Heart right ventricle (tissue), 16 donors: ENCODE measurements around the gene CTNND2. TPM values are rescaled to one million over a fixed set of nuclear protein-coding genes. Genes with fewer than 3 reads are reported as not detected.
A peak's percentile ranks its signal among the peaks of the same experiment; 100 is the strongest.

ENCODE experiments used
- ATAC-seq, 8 donors: fragments of 200-7000 bp; cut with Tn5 transposase; one replicate each; pipeline ENCODE4 v1.9.1; 2020; ENCODE audit warnings: mild to moderate bottlenecking in 8 of 8, moderate library complexity in 8 of 8, moderate number of reproducible peaks in 1 of 8
- DNase-seq, 2 donors: peaks; one replicate each; pipeline ENCODE4 v3.0.0-alpha.2; 2020
- H3K27ac ChIP-seq, 10 donors: fragments of 200-600 bp; sonication (generic) in 2 of 10; one replicate each; pipeline versions ENCODE4 v1.5.0 to v1.8.0; 2020 to 2022; ENCODE audit warnings: mild to moderate bottlenecking in 3 of 10
- H3K27me3 ChIP-seq, 7 donors: fragments of 200-600 bp; one replicate each; pipeline ENCODE4 v1.8.0; 2021 to 2022; ENCODE audit warnings: mild to moderate bottlenecking in 2 of 7
- H3K36me3 ChIP-seq, 9 donors: fragments of 200-600 bp; sonication (generic) in 1 of 9; one replicate each; pipeline versions ENCODE4 v1.5.0 to v1.8.0; 2020 to 2022; ENCODE audit warnings: mild to moderate bottlenecking in 2 of 9
- H3K4me1 ChIP-seq, 9 donors: fragments of 200-600 bp; sonication (generic) in 1 of 9; one replicate each; pipeline versions ENCODE4 v1.5.0 to v1.8.0; 2020 to 2022; ENCODE audit warnings: mild to moderate bottlenecking in 4 of 9
- H3K4me3 ChIP-seq, 10 donors: fragments of 200-600 bp; sonication (generic) in 2 of 10; one replicate each; pipeline versions ENCODE4 v1.5.0 to v1.8.0; 2020 to 2022; ENCODE audit warnings: mild to moderate bottlenecking in 7 of 10, moderate library complexity in 2 of 10
- H3K9me3 ChIP-seq, 11 donors: fragments of 200-600 bp in 10 of 11; sonication (generic) in 2 of 11; one replicate each; pipeline versions ENCODE4 v1.5.0 to v1.8.0; 2013 to 2022; ENCODE audit warnings: mild to moderate bottlenecking in 2 of 11, control low read depth in 1 of 11, moderate library complexity in 1 of 11
- WGBS, 2 donors: extraction: QIAGEN DNeasy Blood & Tissue Kit; methylation state at CpG; one replicate each; pipeline ENCODE4 v1.1.7; 2013; ENCODE audit warnings: inconsistent platforms in 1 of 2; 5-methylcytosine and 5-hydroxymethylcytosine counted together
- intact Hi-C, 10 donors: fragments of 100-400 bp; cut with DNase I; formaldehyde crosslinking; loops; one replicate each; pipeline versions ENCODE4 v1.11.1 to v1.14.2; 2022
- polyA plus RNA-seq, 2 donors: library from polyadenylated mRNA; stranded (reverse); fragments of 200-250 nt; gene quantifications; one replicate each; pipeline ENCODE4 v1.2.3, GENCODE V29; 2013
- total RNA-seq, 10 donors: library from RNA; stranded (reverse); fragmentation: NEBNext Ultra II Directional in 3 of 10; extraction: Animal tissue kit (Norgen Biotek cat#: 25700) in 3 of 10; gene quantifications; one replicate each; pipeline versions ENCODE4 v1.2.1 to v1.2.4, GENCODE V29; 2021 to 2023
- TF ChIP-seq, protein P1 (sequence below), 9 donors: fragments of 200-600 bp; sonication (generic) in 2 of 9; IDR thresholded peaks; one replicate each; pipeline versions ENCODE4 v1.5.0 to v1.8.0; 2021 to 2022; ENCODE audit warnings: antibody characterized with exemption in 9 of 9, mild to moderate bottlenecking in 5 of 9, moderate library complexity in 1 of 9
- donor health status: Arrhythmogenic right ventricular cardiomyopathy.
- donor health status: ischemic (EF 13 %, LVEDD 7.1; RV severe dilation, severe dysfunction).
- donor health status: healthy with polysubstance abuse.
- donor health status: DM: no; HTN: yes; CAD: no.
- donor health status: DM: no; HTN: no; CAD: no.
- donor health status: ischemic (EF 25% LVEDD 6.9; RV normal size, moderate dysfunction).
- donor health status: ischemic (EF 25% LVEDD 5.7; RV mildly dilated, moderate dysfunction).
- donor health status: healthy.
- donor health status: DM: yes; HTN: yes; CAD: no.
- donor health status: Ischemic cardiomyopathy.
- donor health status: ischemic (EF 35%, LVEDD 5.7; RV mildly dilated, moderate dysfunction).
- donor health status: nonischemic (EF 11% LVEDD 7.7; RV severe dilation, severe dysfunction).
- donor health status: DM: yes; HTN: yes; CAD: no.
- donor health status: PGD.
- donor health status: ischemic (EF 29% LVEDD 5.4; RV normal size, mild dysfunction).
- donor health status: nonischemic (EF 23%, LVEDD 6.1; RV moderate dilation, normal function).

Gene CTNND2
- total and polyA plus RNA-seq, 12 donors, result 1.1 to 29.6 (median 9.9) TPM

GRCh38 chr5:10987276-10987924 lies 916.8 kb downstream of the CTNND2 start:
- 28 to 29% methylated on average over 8 of the region's 8 CpGs for WGBS, 2 donors
- Histone ChIP-seq H3K27me3 (peaks cover 0 to 9% (median 0%) of the 10 kb centered on the region in 7 donors), H3K4me3 (no peak overlapping the region), H3K4me1 (peaks cover 3 to 25% (median 11%) of the 10 kb centered on the region in 9 donors), H3K36me3 (no peaks in the 10 kb centered on the region), H3K9me3 (no peaks in the 10 kb centered on the region), H3K27ac (peak overlapping the region in 5 of 10 donors; percentile 21 to 85 (median 43))
- TF ChIP-seq, protein P1, sequence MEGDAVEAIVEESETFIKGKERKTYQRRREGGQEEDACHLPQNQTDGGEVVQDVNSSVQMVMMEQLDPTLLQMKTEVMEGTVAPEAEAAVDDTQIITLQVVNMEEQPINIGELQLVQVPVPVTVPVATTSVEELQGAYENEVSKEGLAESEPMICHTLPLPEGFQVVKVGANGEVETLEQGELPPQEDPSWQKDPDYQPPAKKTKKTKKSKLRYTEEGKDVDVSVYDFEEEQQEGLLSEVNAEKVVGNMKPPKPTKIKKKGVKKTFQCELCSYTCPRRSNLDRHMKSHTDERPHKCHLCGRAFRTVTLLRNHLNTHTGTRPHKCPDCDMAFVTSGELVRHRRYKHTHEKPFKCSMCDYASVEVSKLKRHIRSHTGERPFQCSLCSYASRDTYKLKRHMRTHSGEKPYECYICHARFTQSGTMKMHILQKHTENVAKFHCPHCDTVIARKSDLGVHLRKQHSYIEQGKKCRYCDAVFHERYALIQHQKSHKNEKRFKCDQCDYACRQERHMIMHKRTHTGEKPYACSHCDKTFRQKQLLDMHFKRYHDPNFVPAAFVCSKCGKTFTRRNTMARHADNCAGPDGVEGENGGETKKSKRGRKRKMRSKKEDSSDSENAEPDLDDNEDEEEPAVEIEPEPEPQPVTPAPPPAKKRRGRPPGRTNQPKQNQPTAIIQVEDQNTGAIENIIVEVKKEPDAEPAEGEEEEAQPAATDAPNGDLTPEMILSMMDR (IDR thresholded peaks at IDR 0.05), result no peak
- intact Hi-C loops, result loop anchor here in 6 of 10 donors (5.0 to 10.0 kb wide), 4 partner anchors 75 to 293 kb away; no protein-coding TSS in a partner anchor
- DNase-seq, result no peak
- ATAC-seq, result peak in 2 of 8 donors; percentile 11 to 13

- Histone ChIP-seq H3K36me3 (no peaks in the 10 kb centered on the region), H3K27ac (no peak overlapping the region), H3K4me1 (peaks cover 3 to 25% (median 11%) of the 10 kb centered on the region in 9 donors), H3K9me3 (no peaks in the 10 kb centered on the region), H3K4me3 (no peak overlapping the region), H3K27me3 (peaks cover 0 to 9% (median 0%) of the 10 kb centered on the region in 7 donors)
- no peak for DNase-seq
- ATAC-seq, result no peak
- intact Hi-C loops, result loop anchor here in 6 of 10 donors (5.0 to 10.0 kb wide), 4 partner anchors 77 to 291 kb away; no protein-coding TSS in a partner anchor
- TF ChIP-seq, protein P1 (IDR thresholded peaks at IDR 0.05), result no peak
- 88 to 95% methylated on average over 2 of the region's 2 CpGs for WGBS, 2 donors
These were observed 918.5 kb downstream of the CTNND2 start for GRCh38 chr5:10985721-10986110.

DNA sequence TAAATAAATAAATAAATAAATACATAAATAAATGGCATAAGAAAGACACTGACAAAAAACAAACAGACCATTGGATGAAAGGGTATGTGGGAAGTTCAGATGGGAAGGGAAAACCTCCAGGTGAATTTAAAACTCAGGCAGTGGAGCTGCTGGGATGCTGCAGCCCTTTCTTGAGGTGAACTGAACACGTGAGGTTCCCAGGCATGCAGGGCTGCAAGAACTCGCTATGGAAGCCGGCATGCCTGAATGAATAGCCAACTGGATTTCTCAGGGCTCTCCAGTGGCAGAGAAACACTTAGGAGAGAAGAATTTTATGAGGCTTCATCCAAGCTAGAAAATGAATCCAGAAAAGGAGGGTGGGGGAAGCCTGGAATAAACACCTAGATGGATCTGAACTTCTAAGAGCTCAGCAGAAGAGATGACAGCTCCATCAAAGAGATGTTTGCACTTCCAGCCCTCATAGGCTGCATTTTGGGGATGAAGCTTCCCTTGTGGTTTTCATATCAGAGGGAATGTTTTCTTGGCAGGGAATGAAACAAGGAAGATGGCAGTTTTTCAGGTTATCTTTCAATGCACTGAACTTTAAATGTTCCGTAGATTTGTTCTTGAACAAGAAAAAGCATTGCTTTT lies 919.0 kb downstream of the CTNND2 start:
- DNase-seq (no peak), ATAC-seq (no peak)
- H3K36me3 ChIP-seq, result no peaks in the 10 kb centered on the region
- peaks cover 0 to 9% (median 0%) of the 10 kb centered on the region in 7 donors for H3K27me3 ChIP-seq
- TF ChIP-seq, protein P1 (IDR thresholded peaks at IDR 0.05), result no peak
- intact Hi-C loops, result loop anchor here in 6 of 10 donors (5.0 to 10.0 kb wide), 4 partner anchors 77 to 290 kb away; no protein-coding TSS in a partner anchor
- peaks cover 3 to 25% (median 11%) of the 10 kb centered on the region in 9 donors for H3K4me1 ChIP-seq
- WGBS, 2 donors, result 78 to 82% methylated on average over 4 of the region's 4 CpGs
- no peak overlapping the region for H3K4me3 ChIP-seq
- H3K9me3 ChIP-seq, result no peaks in the 10 kb centered on the region
- H3K27ac ChIP-seq, result no peak overlapping the region

GRCh38 chr5:10984021-10984715 lies 920.1 kb downstream of the CTNND2 start:
- WGBS, 2 donors, result 63 to 65% methylated on average over 10 of the region's 10 CpGs
- intact Hi-C loops, result loop anchor here in 5 of 10 donors (10.0 kb wide), 2 partner anchors 201 to 289 kb away; no protein-coding TSS in a partner anchor

More at GRCh38 chr5:10984021-10984715, 920.1 kb downstream of the CTNND2 start:
- Histone ChIP-seq H3K4me3 (no peak overlapping the region), H3K9me3 (no peaks in the 10 kb centered on the region), H3K27ac (no peak overlapping the region), H3K4me1 (peaks cover 3 to 19% (median 9%) of the 10 kb centered on the region in 9 donors), H3K27me3 (peaks cover 0 to 9% (median 0%) of the 10 kb centered on the region in 7 donors), H3K36me3 (no peaks in the 10 kb centered on the region)
- TF ChIP-seq, protein P1 (IDR thresholded peaks at IDR 0.05), result no peak
- ATAC-seq (no peak), DNase-seq (no peak)
